HCT116 (cell line): ENCODE measurements around the gene FANCD2OS. TPM values are rescaled to one million over a fixed set of nuclear protein-coding genes. Genes with fewer than 3 reads are reported as not detected.

Experiments used
- ATAC-seq: fragments of 200-7000 bp; cut with Tn5 transposase; 2 replicates; pipeline ENCODE4 v1.9.1; 2020; ENCODE audit warnings: mild to moderate bottlenecking, moderate library complexity
- BruUV-seq: library from RNA; stranded (reverse); fragments of 400-500 nt; replicated peaks from 2 replicates; lab custom pipeline; 2021; lab: Mats Ljungman, UMichigan
- CTCF ChIA-PET: fragments of 300-600 bp; sonication (Branson Sonifier 250); formaldehyde crosslinking; loops from one replicate; lab custom pipeline; 2021; ENCODE audit warnings: antibody characterized with exemption; lab: Charles Lee
- POLR2A ChIA-PET: fragments of 300-600, 350-600 bp; sonication (Branson Sonifier 250); formaldehyde crosslinking; loops from one replicate; lab custom pipeline; 2021; ENCODE audit warnings: antibody characterized with exemption; lab: Charles Lee
- RAD21 ChIA-PET, 2 experiments: fragments of 300-600 bp; sonication (Branson Sonifier 250); formaldehyde crosslinking; loops; one replicate each; lab custom pipeline; 2023; ENCODE audit warnings: low total read pairs in 2 of 2; ENCODE audit not compliant: uncharacterized antibody in 2 of 2, unreplicated experiment in 2 of 2, low non-redundant PET in 1 of 2; lab: Charles Lee
- DNase-seq: peaks from one replicate; pipeline ENCODE4 v3.0.0-alpha.2; 2010; ENCODE audit warnings: low read depth, low spot score
- H2AFZ ChIP-seq: fragments of 200-600 bp; shearing (Covaris generic), sonication (generic); 2 replicates; pipeline ENCODE4 v1.6.1; 2017; ENCODE audit warnings: low read depth, mixed run types, mixed read lengths, antibody characterized with exemption, low read length; ENCODE audit not compliant: poor library complexity, severe bottlenecking
- H3K27ac ChIP-seq: 2 replicates; pipeline ENCODE4 v1.5.1; 2012; ENCODE audit warnings: low read depth, low read length
- H3K27me3 ChIP-seq: fragments of 200-600 bp; sonication (generic); 2 replicates; pipeline ENCODE4 v1.6.1; 2016; ENCODE audit warnings: mixed run types, low read length, mixed read lengths; ENCODE audit not compliant: insufficient read depth
- H3K36me3 ChIP-seq, 2 experiments: fragments of 200-500 bp in 1 of 2; fragments of 200-600 bp in 1 of 2; sonication (Bioruptor generic) in 1 of 2; sonication (generic) in 1 of 2; 2 replicates each; pipeline versions ENCODE4 v1.5.1 to v1.6.1; 2014 to 2016; ENCODE audit warnings: low read length in 2 of 2, inconsistent platforms in 1 of 2, mixed read lengths in 1 of 2, mixed run types in 1 of 2; ENCODE audit not compliant: insufficient read depth in 2 of 2, control insufficient read depth in 1 of 2
- H3K4me1 ChIP-seq, 2 experiments: fragments of 200-600 bp in 1 of 2; sonication (generic) in 1 of 2; 2 replicates each; pipeline versions ENCODE4 v1.5.1 to v1.6.1; 2012 to 2017; ENCODE audit warnings: low read length in 2 of 2, inconsistent platforms in 1 of 2, mild to moderate bottlenecking in 1 of 2, mixed read lengths in 1 of 2, mixed run types in 1 of 2, moderate library complexity in 1 of 2; ENCODE audit not compliant: insufficient read depth in 2 of 2, control insufficient read depth in 1 of 2
- H3K4me2 ChIP-seq: fragments of 200-600 bp; sonication (generic); 2 replicates; pipeline ENCODE4 v1.6.1; 2017; ENCODE audit warnings: mixed run types, low read length, mixed read lengths
- H3K4me3 ChIP-seq, 2 experiments: fragments of 200-600 bp in 1 of 2; sonication (generic) in 1 of 2; replicated peaks in 1 of 2; 2 replicates each; pipeline ENCODE4 v1.5.1; 2011 to 2016; ENCODE audit warnings: low read length in 2 of 2, control low read depth in 1 of 2, low read depth in 1 of 2, mild to moderate bottlenecking in 1 of 2, mixed read lengths in 1 of 2, mixed run types in 1 of 2
- H3K79me2 ChIP-seq: fragments of 200-600 bp; sonication (generic); 2 replicates; pipeline ENCODE4 v1.6.1; 2017; ENCODE audit warnings: mild to moderate bottlenecking, mixed run types, low read length, moderate library complexity, mixed read lengths; ENCODE audit not compliant: insufficient read depth
- H3K9ac ChIP-seq: fragments of 200-600 bp; sonication (generic); 2 replicates; pipeline ENCODE4 v1.6.1; 2016; ENCODE audit warnings: low read length, mixed read lengths
- H3K9me2 ChIP-seq: fragments of 200-600 bp; sonication (generic), shearing (Covaris generic); 2 replicates; pipeline ENCODE4 v1.6.1; 2017; ENCODE audit warnings: mixed run types, mild to moderate bottlenecking, moderate library complexity; ENCODE audit not compliant: insufficient read depth
- H3K9me3 ChIP-seq, 2 experiments: fragments of 200-500 bp in 1 of 2; fragments of 200-600 bp in 1 of 2; sonication (Bioruptor generic) in 1 of 2; sonication (generic) in 1 of 2; 2 replicates each; pipeline ENCODE4 v1.6.1; 2014 to 2017; ENCODE audit warnings: low read length in 2 of 2, mixed read lengths in 2 of 2, inconsistent platforms in 1 of 2, low read depth in 1 of 2, mild to moderate bottlenecking in 1 of 2, mixed run types in 1 of 2, moderate library complexity in 1 of 2; ENCODE audit not compliant: control insufficient read depth in 1 of 2, insufficient read depth in 1 of 2
- H4K20me1 ChIP-seq: fragments of 200-600 bp; sonication (generic), shearing (Covaris generic); 2 replicates; pipeline ENCODE4 v1.6.1; 2017; ENCODE audit warnings: mixed run types, mild to moderate bottlenecking, moderate library complexity; ENCODE audit not compliant: insufficient read depth
- CBX3 ChIP-seq: IDR thresholded peaks from 2 replicates; pipeline ENCODE4 v1.6.1; 2012; ENCODE audit warnings: low read depth
- EGR1 ChIP-seq: IDR thresholded peaks from 2 replicates; pipeline ENCODE4 v1.6.1; 2012; ENCODE audit warnings: low read depth
- ELF1 ChIP-seq: IDR thresholded peaks from 2 replicates; pipeline ENCODE4 v1.6.1; 2012; ENCODE audit warnings: low read depth, borderline replicate concordance
- EZH2 ChIP-seq: fragments of 200-600 bp; sonication (generic); IDR thresholded peaks from 2 replicates; pipeline ENCODE4 v1.6.1; 2017; ENCODE audit warnings: antibody characterized with exemption, mixed run types
- EZH2phosphoT487 ChIP-seq: fragments of 200-600 bp; IDR thresholded peaks from 2 replicates; pipeline ENCODE4 v1.6.1; 2018; ENCODE audit warnings: antibody characterized with exemption, borderline replicate concordance
- JUND ChIP-seq: IDR thresholded peaks from 2 replicates; pipeline ENCODE4 v1.6.1; 2012
- POLR2AphosphoS5 ChIP-seq: IDR thresholded peaks from 2 replicates; pipeline ENCODE4 v1.6.1; 2011; ENCODE audit warnings: mild to moderate bottlenecking, low read depth, low read length, moderate library complexity
- RAD21 ChIP-seq: IDR thresholded peaks from 2 replicates; pipeline ENCODE4 v1.6.1; 2012; ENCODE audit warnings: low read depth, mild to moderate bottlenecking
- SIN3A ChIP-seq: IDR thresholded peaks from 2 replicates; pipeline ENCODE4 v1.6.1; 2012; ENCODE audit warnings: low read depth
- TCF7L2 ChIP-seq: IDR thresholded peaks from 2 replicates; pipeline ENCODE4 v1.7.0; 2011; ENCODE audit warnings: borderline replicate concordance, inconsistent platforms; ENCODE audit not compliant: insufficient read depth, insufficient read length; ENCODE audit errors: extremely low read depth
- YY1 ChIP-seq: IDR thresholded peaks from 2 replicates; pipeline ENCODE4 v1.6.1; 2011; ENCODE audit warnings: low read length, low read depth, moderate library complexity, mild to moderate bottlenecking; ENCODE audit not compliant: insufficient replicate concordance; ENCODE audit errors: extremely low read depth
- ZFX ChIP-seq: fragments of 450-650 bp; IDR thresholded peaks from 2 replicates; pipeline ENCODE4 v1.6.1; 2017
- ZNF274 ChIP-seq: fragments of 200-500 bp; sonication (Bioruptor generic); IDR thresholded peaks from 2 replicates; pipeline ENCODE4 v1.6.1; 2014; ENCODE audit warnings: mild to moderate bottlenecking, low read depth, low read length, inconsistent platforms
- intact Hi-C: fragments of 100-400 bp; cut with micrococcal nuclease; formaldehyde crosslinking; loops from 2 replicates; pipeline ENCODE4 v1.10.0; 2022
- total RNA-seq: library from RNA; stranded (reverse); gene quantifications from one replicate; pipeline ENCODE4 v1.2.1, GENCODE V29; 2021; ENCODE audit not compliant: unreplicated experiment
- TF ChIP-seq, protein P1 (sequence below): IDR thresholded peaks from 2 replicates; pipeline ENCODE4 v1.6.1; 2012
- TF ChIP-seq, protein P2 (sequence below): IDR thresholded peaks from 2 replicates; pipeline ENCODE4 v1.6.1; 2012; ENCODE audit warnings: low read depth
- TF ChIP-seq, protein P3 (sequence below): IDR thresholded peaks from 2 replicates; pipeline ENCODE4 v1.6.1; 2012

The FANCD2OS gene
- total RNA-seq, 1 experiment from 2014 or later, result not detected

DNA sequence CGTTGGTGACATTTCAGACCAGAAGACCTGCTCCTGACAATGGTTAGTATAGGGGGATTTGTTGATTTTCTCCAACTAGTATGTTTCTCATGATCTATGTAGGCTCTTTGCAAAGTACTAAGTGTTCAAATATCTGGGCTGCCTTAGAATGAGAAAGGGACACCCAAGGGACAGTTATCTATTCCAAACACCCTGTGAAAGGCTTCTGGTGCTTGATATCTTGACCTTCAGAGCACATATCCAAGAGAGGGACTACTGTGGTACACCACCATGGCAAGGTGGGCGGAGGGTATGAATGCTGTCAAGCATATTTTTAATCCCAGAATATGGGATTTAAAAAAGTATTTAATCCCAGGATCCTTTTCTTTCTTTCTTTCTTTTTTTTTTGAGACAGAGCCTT, 1.1 kb downstream of the FANCD2OS start:
- H3K4me2 ChIP-seq, result no peak overlapping the region
- ChIA-PET POLR2A (no interaction called here), RAD21 (no interaction called here), CTCF (no interaction called here)
- no peak for DNase-seq
- TF ChIP-seq ELF1 (no peak), JUND (no peak), EGR1 (no peak), ZNF274 (no peak), POLR2AphosphoS5 (no peak), SIN3A (no peak), TCF7L2 (no peak), CBX3 (no peak), YY1 (no peak)
- TF ChIP-seq, protein P1, sequence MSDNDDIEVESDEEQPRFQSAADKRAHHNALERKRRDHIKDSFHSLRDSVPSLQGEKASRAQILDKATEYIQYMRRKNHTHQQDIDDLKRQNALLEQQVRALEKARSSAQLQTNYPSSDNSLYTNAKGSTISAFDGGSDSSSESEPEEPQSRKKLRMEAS, result no peak
- H3K9me2 ChIP-seq, result no peaks in the 10 kb centered on the region
- H4K20me1 ChIP-seq, result no peaks in the 10 kb centered on the region
- no peaks in the 10 kb centered on the region for H3K27me3 ChIP-seq
- H3K9ac ChIP-seq, result no peak overlapping the region
- H3K9me3 ChIP-seq, result no peaks in the 10 kb centered on the region
- H3K4me3 ChIP-seq, result no peak overlapping the region
- ATAC-seq, result no peak
- H2AFZ ChIP-seq, result no peak overlapping the region
- intact Hi-C loops, result no loop called here
- H3K4me1 ChIP-seq, result no peaks in the 10 kb centered on the region
- no peak overlapping the region for H3K27ac ChIP-seq
- no TSS peak for BruUV-seq
- peaks cover 0 to under 1% of the 10 kb centered on the region in 2 experiments; a peak in 2 of 4 replicates for H3K36me3 ChIP-seq
- no peaks in the 10 kb centered on the region for H3K79me2 ChIP-seq

DNA sequence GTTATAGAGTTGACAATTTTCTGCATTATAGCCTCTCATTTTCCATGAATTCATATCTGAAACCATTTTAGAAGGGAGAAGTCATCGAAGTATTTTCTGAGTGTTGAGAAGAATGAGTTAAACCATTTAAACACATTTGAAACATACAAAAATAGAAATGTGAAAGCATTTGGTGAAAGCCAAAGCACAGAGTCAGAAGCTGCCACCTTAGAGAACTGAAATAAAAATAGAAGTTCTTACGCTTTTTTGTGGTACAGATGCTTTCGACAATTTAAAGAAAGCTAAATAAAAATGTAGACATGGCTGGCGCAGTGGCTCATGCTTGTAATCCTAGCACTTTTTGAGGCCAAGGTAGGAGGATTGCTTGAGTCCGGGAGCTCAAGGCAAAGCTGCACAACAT, 9.0 kb downstream of the FANCD2OS start:
- intact Hi-C loops, result no loop called here
- ATAC-seq, result no peak
- CTCF ChIA-PET, result no interaction called here
- TF ChIP-seq, protein P2, sequence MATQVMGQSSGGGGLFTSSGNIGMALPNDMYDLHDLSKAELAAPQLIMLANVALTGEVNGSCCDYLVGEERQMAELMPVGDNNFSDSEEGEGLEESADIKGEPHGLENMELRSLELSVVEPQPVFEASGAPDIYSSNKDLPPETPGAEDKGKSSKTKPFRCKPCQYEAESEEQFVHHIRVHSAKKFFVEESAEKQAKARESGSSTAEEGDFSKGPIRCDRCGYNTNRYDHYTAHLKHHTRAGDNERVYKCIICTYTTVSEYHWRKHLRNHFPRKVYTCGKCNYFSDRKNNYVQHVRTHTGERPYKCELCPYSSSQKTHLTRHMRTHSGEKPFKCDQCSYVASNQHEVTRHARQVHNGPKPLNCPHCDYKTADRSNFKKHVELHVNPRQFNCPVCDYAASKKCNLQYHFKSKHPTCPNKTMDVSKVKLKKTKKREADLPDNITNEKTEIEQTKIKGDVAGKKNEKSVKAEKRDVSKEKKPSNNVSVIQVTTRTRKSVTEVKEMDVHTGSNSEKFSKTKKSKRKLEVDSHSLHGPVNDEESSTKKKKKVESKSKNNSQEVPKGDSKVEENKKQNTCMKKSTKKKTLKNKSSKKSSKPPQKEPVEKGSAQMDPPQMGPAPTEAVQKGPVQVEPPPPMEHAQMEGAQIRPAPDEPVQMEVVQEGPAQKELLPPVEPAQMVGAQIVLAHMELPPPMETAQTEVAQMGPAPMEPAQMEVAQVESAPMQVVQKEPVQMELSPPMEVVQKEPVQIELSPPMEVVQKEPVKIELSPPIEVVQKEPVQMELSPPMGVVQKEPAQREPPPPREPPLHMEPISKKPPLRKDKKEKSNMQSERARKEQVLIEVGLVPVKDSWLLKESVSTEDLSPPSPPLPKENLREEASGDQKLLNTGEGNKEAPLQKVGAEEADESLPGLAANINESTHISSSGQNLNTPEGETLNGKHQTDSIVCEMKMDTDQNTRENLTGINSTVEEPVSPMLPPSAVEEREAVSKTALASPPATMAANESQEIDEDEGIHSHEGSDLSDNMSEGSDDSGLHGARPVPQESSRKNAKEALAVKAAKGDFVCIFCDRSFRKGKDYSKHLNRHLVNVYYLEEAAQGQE, result no peak
- TF ChIP-seq RAD21 (no peak), ELF1 (no peak), TCF7L2 (no peak), SIN3A (no peak), CBX3 (no peak), ZFX (no peak), EZH2 (no peak), ZNF274 (no peak), POLR2AphosphoS5 (no peak), EZH2phosphoT487 (no peak), EGR1 (no peak)
- TF ChIP-seq, protein P1, result no peak
- TF ChIP-seq, protein P3, sequence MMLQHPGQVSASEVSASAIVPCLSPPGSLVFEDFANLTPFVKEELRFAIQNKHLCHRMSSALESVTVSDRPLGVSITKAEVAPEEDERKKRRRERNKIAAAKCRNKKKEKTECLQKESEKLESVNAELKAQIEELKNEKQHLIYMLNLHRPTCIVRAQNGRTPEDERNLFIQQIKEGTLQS, result no peak

More for the DNA sequence above, 9.0 kb downstream of the FANCD2OS start:
- Histone ChIP-seq H3K36me3 (peaks cover 9 to 23% of the 10 kb centered on the region in 2 experiments), H3K9me3 (no peaks in the 10 kb centered on the region), H3K27me3 (no peaks in the 10 kb centered on the region), H4K20me1 (no peaks in the 10 kb centered on the region), H3K9me2 (no peaks in the 10 kb centered on the region), H2AFZ (no peak overlapping the region), H3K27ac (no peak overlapping the region), H3K4me3 (no peak overlapping the region), H3K9ac (no peak overlapping the region), H3K79me2 (no peaks in the 10 kb centered on the region), H3K4me2 (no peak overlapping the region), H3K4me1 (no peaks in the 10 kb centered on the region)
- POLR2A ChIA-PET, result no interaction called here
- RAD21 ChIA-PET, result no interaction called here
- no peak for DNase-seq
- BruUV-seq, result no TSS peak
